H1 (cell line): ENCODE measurements around the gene C16orf87. TPM values are rescaled to one million over a fixed set of nuclear protein-coding genes. Genes with fewer than 3 reads are reported as not detected.
A peak's percentile ranks its signal among the peaks of the same experiment; 100 is the strongest.

Source experiments
- CTCF ChIA-PET: fragments of 300-600 bp; sonication (Branson Sonifier 250); formaldehyde crosslinking; loops from one replicate; lab custom pipeline; 2021; ENCODE audit not compliant: partially characterized antibody; lab: Charles Lee
- POLR2A ChIA-PET: fragments of 300-600 bp; sonication (Branson Sonifier 250); formaldehyde crosslinking; loops from one replicate; lab custom pipeline; 2021; ENCODE audit warnings: inconsistent platforms; ENCODE audit not compliant: partially characterized antibody; lab: Charles Lee
- DNase-seq, 2 experiments: peaks; one replicate each; pipeline versions ENCODE4 v3.0.0 to v3.0.0-alpha.2; 2010 to 2022; ENCODE audit warnings: low spot score in 2 of 2, low read depth in 1 of 2, mixed read lengths in 1 of 2
- FAIRE-seq: peaks from 2 replicates; lab custom pipeline; 2011; peaks lifted over from hg19 to GRCh38; lab: Jason Lieb, UNC
- H2AFZ ChIP-seq: 2 replicates; pipeline ENCODE4 v1.8.1; 2012; ENCODE audit warnings: low read length, inconsistent platforms
- H2AK5ac ChIP-seq: 2 replicates; pipeline ENCODE4 v1.6.1; 2013; ENCODE audit warnings: low read depth, low read length
- H2BK120ac ChIP-seq: replicated peaks from 2 replicates; pipeline ENCODE3; 2013; ENCODE audit warnings: low read depth, low read length, inconsistent platforms
- H2BK12ac ChIP-seq: 2 replicates; pipeline ENCODE4 v1.6.1; 2013; ENCODE audit warnings: low read depth, low read length
- H2BK15ac ChIP-seq: 2 replicates; pipeline ENCODE4 v1.6.1; 2013; ENCODE audit warnings: low read length
- H2BK20ac ChIP-seq: 2 replicates; pipeline ENCODE4 v1.6.1; 2013; ENCODE audit warnings: low read length
- H2BK5ac ChIP-seq: 2 replicates; pipeline ENCODE4 v1.6.1; 2013; ENCODE audit warnings: low read depth, low read length
- H3K14ac ChIP-seq: 2 replicates; pipeline ENCODE4 v1.6.1; 2013; ENCODE audit warnings: inconsistent platforms; ENCODE audit not compliant: insufficient read length
- H3K18ac ChIP-seq: 2 replicates; pipeline ENCODE4 v1.6.1; 2013; ENCODE audit warnings: low read length; ENCODE audit errors: extremely low read depth
- H3K23ac ChIP-seq: 2 replicates; pipeline ENCODE4 v1.6.1; 2013; ENCODE audit warnings: inconsistent platforms; ENCODE audit not compliant: insufficient read length
- H3K23me2 ChIP-seq: 2 replicates; pipeline ENCODE4 v1.6.1; 2013; ENCODE audit warnings: low read depth, low read length
- H3K27ac ChIP-seq: 2 replicates; pipeline ENCODE4 v1.6.1; 2011; ENCODE audit warnings: low read depth, low read length, inconsistent platforms
- H3K27me3 ChIP-seq, 4 experiments: replicated peaks in 1 of 4; 1 replicate in 1 of 4; 2 replicates in 3 of 4; pipeline versions ENCODE4 v1.6.1 to v1.8.1; 2011 to 2013; ENCODE audit warnings: low read length in 3 of 4, mild to moderate bottlenecking in 3 of 4, inconsistent platforms in 2 of 4, mixed read lengths in 2 of 4, moderate library complexity in 1 of 4; ENCODE audit not compliant: control insufficient read depth in 3 of 4, insufficient read depth in 3 of 4; ENCODE audit errors: extremely low read depth in 1 of 4
- H3K36me3 ChIP-seq, 4 experiments: 2 replicates each; pipeline versions ENCODE4 v1.6.1 to v1.8.1; 2011 to 2013; ENCODE audit warnings: mild to moderate bottlenecking in 4 of 4, low read length in 3 of 4, moderate library complexity in 2 of 4, control low read depth in 1 of 4, inconsistent platforms in 1 of 4; ENCODE audit not compliant: insufficient read depth in 4 of 4, control insufficient read depth in 2 of 4
- H3K4ac ChIP-seq: replicated peaks from 2 replicates; pipeline ENCODE3; 2013; ENCODE audit warnings: low read length, low read depth, mixed read lengths, inconsistent platforms; ENCODE audit not compliant: insufficient read length
- H3K4me1 ChIP-seq, 4 experiments: replicated peaks in 1 of 4; 1 replicate in 1 of 4; 2 replicates in 3 of 4; pipeline versions ENCODE4 v1.6.1 to v1.8.1; 2011 to 2013; ENCODE audit warnings: low read length in 3 of 4, inconsistent platforms in 2 of 4, mixed read lengths in 1 of 4; ENCODE audit not compliant: insufficient read depth in 4 of 4, control insufficient read depth in 3 of 4
- H3K4me2 ChIP-seq, 2 experiments: 2 replicates each; pipeline versions ENCODE4 v1.6.1 to v1.8.1; 2011 to 2013; ENCODE audit warnings: low read depth in 2 of 2, low read length in 2 of 2, control low read depth in 1 of 2, inconsistent platforms in 1 of 2, mild to moderate bottlenecking in 1 of 2; ENCODE audit not compliant: insufficient read depth in 1 of 2
- H3K4me3 ChIP-seq, 4 experiments: fragments of 200-600, 300-600 bp in 1 of 4; sonication (generic), shearing (Covaris generic), sonication (Bioruptor Twin) in 1 of 4; 2 replicates each; pipeline versions ENCODE4 v1.5.1 to v1.8.1; 2011 to 2016; ENCODE audit warnings: low read length in 4 of 4, low read depth in 3 of 4, control low read depth in 2 of 4, inconsistent platforms in 2 of 4, mild to moderate bottlenecking in 2 of 4, mixed read lengths in 1 of 4, moderate library complexity in 1 of 4; ENCODE audit not compliant: insufficient read depth in 2 of 4; ENCODE audit errors: extremely low read depth in 1 of 4
- H3K56ac ChIP-seq: replicated peaks from 2 replicates; pipeline ENCODE3; 2013; ENCODE audit warnings: low read depth, mild to moderate bottlenecking, mixed read lengths, low read length, inconsistent platforms; ENCODE audit not compliant: insufficient read length
- H3K79me1 ChIP-seq: 2 replicates; pipeline ENCODE4 v1.6.1; 2013; ENCODE audit warnings: low read depth, low read length, control low read depth
- H3K79me2 ChIP-seq, 2 experiments: 2 replicates each; pipeline versions ENCODE4 v1.6.1 to v1.8.1; 2012 to 2013; ENCODE audit warnings: low read length in 2 of 2, mild to moderate bottlenecking in 2 of 2, inconsistent platforms in 1 of 2; ENCODE audit not compliant: insufficient read depth in 2 of 2, control insufficient read depth in 1 of 2
- H3K9ac ChIP-seq, 4 experiments: replicated peaks in 1 of 4; 1 replicate in 1 of 4; 2 replicates in 3 of 4; pipeline versions ENCODE4 v1.6.1 to v1.8.1; 2011 to 2013; ENCODE audit warnings: low read depth in 3 of 4, low read length in 3 of 4, control low read depth in 2 of 4, mild to moderate bottlenecking in 2 of 4, moderate library complexity in 2 of 4, inconsistent platforms in 1 of 4; ENCODE audit errors: extremely low read depth in 1 of 4
- H3K9me3 ChIP-seq, 2 experiments: 2 replicates each; pipeline versions ENCODE4 v1.6.1 to v1.8.1; 2012 to 2013; ENCODE audit warnings: mild to moderate bottlenecking in 2 of 2, moderate library complexity in 2 of 2, control low read depth in 1 of 2, inconsistent platforms in 1 of 2, low read depth in 1 of 2, low read length in 1 of 2, mixed read lengths in 1 of 2; ENCODE audit not compliant: insufficient read depth in 2 of 2
- H4K20me1 ChIP-seq, 2 experiments: replicated peaks in 1 of 2; 2 replicates each; pipeline versions ENCODE3 to v1.8.1; 2011 to 2013; ENCODE audit warnings: inconsistent platforms in 2 of 2, low read length in 2 of 2, mild to moderate bottlenecking in 1 of 2; ENCODE audit not compliant: insufficient read depth in 2 of 2, control insufficient read depth in 1 of 2
- H4K5ac ChIP-seq: 2 replicates; pipeline ENCODE4 v1.6.1; 2013; ENCODE audit warnings: low read length, low read depth, mixed read lengths, inconsistent platforms; ENCODE audit not compliant: insufficient read length
- H4K8ac ChIP-seq: 2 replicates; pipeline ENCODE4 v1.8.0; 2013; ENCODE audit warnings: mild to moderate bottlenecking, moderate library complexity, low read length, inconsistent platforms; ENCODE audit not compliant: insufficient read depth; ENCODE audit errors: extremely low read depth
- H4K91ac ChIP-seq: replicated peaks from 2 replicates; pipeline ENCODE3; 2013; ENCODE audit warnings: low read length, mixed read lengths, inconsistent platforms; ENCODE audit not compliant: insufficient read length
- ASH2L ChIP-seq: fragments of 200-600, 300-600 bp; sonication (generic); IDR thresholded peaks from one replicate; pipeline ENCODE4 v1.7.1; 2017; ENCODE audit warnings: low read length
- CEBPB ChIP-seq: IDR thresholded peaks from 2 replicates; pipeline ENCODE4 v1.6.1; 2012; ENCODE audit warnings: low read depth, low read length
- CHD1 ChIP-seq: IDR thresholded peaks from 2 replicates; pipeline ENCODE4 v1.6.1; 2012; ENCODE audit warnings: low read depth, low read length, improper control_type of control experiment
- JUN ChIP-seq: IDR thresholded peaks from 2 replicates; pipeline ENCODE4 v1.6.1; 2011; ENCODE audit warnings: low read depth, mild to moderate bottlenecking, improper control_type of control experiment, low read length
- NRF1 ChIP-seq: IDR thresholded peaks from 2 replicates; pipeline ENCODE4 v1.6.1; 2011; ENCODE audit warnings: mild to moderate bottlenecking, low read depth, low read length, improper control_type of control experiment
- POLR2A ChIP-seq, 2 experiments: IDR thresholded peaks; 1 replicate in 1 of 2; 2 replicates in 1 of 2; pipeline ENCODE4 v1.6.1; 2011; ENCODE audit warnings: low read depth in 2 of 2, low read length in 2 of 2, mild to moderate bottlenecking in 2 of 2; ENCODE audit errors: control extremely low read depth in 1 of 2
- POU5F1 ChIP-seq: IDR thresholded peaks from 2 replicates; pipeline ENCODE4 v1.6.1; 2011; ENCODE audit warnings: low read depth, mild to moderate bottlenecking, low read length, moderate library complexity
- SIN3A ChIP-seq, 2 experiments: IDR thresholded peaks in 1 of 2; conservative IDR thresholded peaks in 1 of 2; 2 replicates each; pipeline ENCODE4 v1.6.1; 2011 to 2012; ENCODE audit warnings: low read length in 2 of 2, improper control_type of control experiment in 1 of 2, low read depth in 1 of 2, mild to moderate bottlenecking in 1 of 2
- SIRT6 ChIP-seq: IDR thresholded peaks from one replicate; pipeline ENCODE4 v1.7.1; 2012; ENCODE audit warnings: low read length, inconsistent platforms
- WGBS, 2 experiments: shearing (Covaris generic) in 1 of 2; methylation state at CpG; one replicate each; pipeline versions ENCODE4 v1.1.6 to v1.1.7; 2013 to 2015; ENCODE audit warnings: low lambda C conversion rate in 2 of 2, mixed read lengths in 2 of 2, inconsistent platforms in 1 of 2, low coverage in 1 of 2, missing lambda C conversion rate in 1 of 2; ENCODE audit not compliant: insufficient replicate concordance in 2 of 2, insufficient coverage in 1 of 2, insufficient read length in 1 of 2; ENCODE audit errors: extremely low coverage in 1 of 2, missing lambda C conversion rate in 1 of 2; 5-methylcytosine and 5-hydroxymethylcytosine counted together
- polyA plus RNA-seq, 7 experiments: library from polyadenylated mRNA; depleted of rRNA in 3 of 7; stranded (reverse) in 5 of 7; unstranded in 2 of 7; fragments of >200 nt in 5 of 7; fragments of 200-250 nt in 2 of 7; gene quantifications; 1 replicate in 5 of 7; 2 replicates in 1 of 7; 4 replicates in 1 of 7; pipeline versions ENCODE4 v1.2.1 to v1.2.3, GENCODE V29; 2011 to 2013; ENCODE audit warnings: missing spikeins in 2 of 7, mixed read lengths in 2 of 7
- total RNA-seq: library from RNA; stranded (reverse); fragmentation: NEBNext Ultra II Directional; extraction: Animal tissue kit (Norgen Biotek cat#: 25700); gene quantifications from 2 replicates; pipeline ENCODE4 v1.2.1, GENCODE V29; 2021
- TF ChIP-seq, protein P1 (sequence below): IDR thresholded peaks from 2 replicates; pipeline ENCODE4 v1.6.1; 2012; ENCODE audit warnings: inconsistent platforms
- TF ChIP-seq, protein P2 (sequence below): IDR thresholded peaks from 2 replicates; pipeline ENCODE4 v1.6.1; 2011; ENCODE audit warnings: low read depth, mild to moderate bottlenecking, low read length; ENCODE audit not compliant: insufficient read depth

The C16orf87 gene
- total and polyA plus RNA-seq, 2 of the 8 experiments (the other 6 are each of a cell fraction or from before 2014, with no cell fraction given): 4.8 to 21.8 TPM

GRCh38 chr16:46748775-46749705 lies 81.9 kb downstream of the C16orf87 start:
- Histone ChIP-seq H4K91ac (no peak overlapping the region), H3K9me3 (no peaks in the 10 kb centered on the region), H2BK15ac (no peak overlapping the region), H3K18ac (no peak overlapping the region; the same call in 1 of the 2 replicates), H3K14ac (no peak overlapping the region), H2AK5ac (no peak overlapping the region), H3K27ac (no peak overlapping the region), H4K5ac (no peak overlapping the region), H3K4me1 (peaks cover 3 to 21% (median 7%) of the 10 kb centered on the region in 4 experiments), H3K79me1 (no peaks in the 10 kb centered on the region), H3K36me3 (no peaks in the 10 kb centered on the region), H3K23me2 (no peaks in the 10 kb centered on the region), H4K8ac (no peak overlapping the region), H3K9ac (no peak overlapping the region), H3K27me3 (no peaks in the 10 kb centered on the region), H2BK12ac (0 out of 2 replicates have a peak overlapping the region, but pooled peaks have one; percentile 39), H2BK20ac (peak overlapping the region; percentile 48; the same call in 1 of the 2 replicates), H3K79me2 (no peaks in the 10 kb centered on the region), H3K4me2 (no peak overlapping the region), H3K4ac (no peak overlapping the region), H4K20me1 (no peaks in the 10 kb centered on the region), H3K4me3 (no peak overlapping the region), H2BK5ac (no peak overlapping the region), H3K56ac (no peak overlapping the region), H2BK120ac (no peak overlapping the region), H3K23ac (no peak overlapping the region), H2AFZ (no peak overlapping the region)
- ChIA-PET POLR2A (interaction anchor here (0.6 to 1.9 kb wide), 4 partner anchors 10 to 562 kb away, joined by 3 to 4 read pairs (median 4); no protein-coding TSS in a partner anchor), CTCF (no interaction called here)
- FAIRE-seq (no peak), DNase-seq (no peak)
- WGBS, 2 experiments: 84% methylated on average over 20 of the region's 20 CpGs; no CpG with 5 or more reads in 1 of the 2 experiments
- TF ChIP-seq SIRT6 (no peak), ASH2L (no peak), NRF1 (no peak), JUN (no peak), POU5F1 (no peak), CEBPB (no peak), SIN3A (conservative IDR thresholded peaks at IDR 0.05 in 1 of 2, IDR thresholded peaks at IDR 0.05 in 1 of 2; ENCODE audit: low read depth in 1 of 2, low read length in 2 of 2) (no peak), CHD1 (no peak), POLR2A (IDR thresholded peaks at IDR 0.05; ENCODE audit: control extremely low read depth in 1 of 2, low read depth in 2 of 2, low read length in 2 of 2) (no peak)
- TF ChIP-seq, protein P1, sequence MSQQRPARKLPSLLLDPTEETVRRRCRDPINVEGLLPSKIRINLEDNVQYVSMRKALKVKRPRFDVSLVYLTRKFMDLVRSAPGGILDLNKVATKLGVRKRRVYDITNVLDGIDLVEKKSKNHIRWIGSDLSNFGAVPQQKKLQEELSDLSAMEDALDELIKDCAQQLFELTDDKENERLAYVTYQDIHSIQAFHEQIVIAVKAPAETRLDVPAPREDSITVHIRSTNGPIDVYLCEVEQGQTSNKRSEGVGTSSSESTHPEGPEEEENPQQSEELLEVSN: no peak
- TF ChIP-seq, protein P2, sequence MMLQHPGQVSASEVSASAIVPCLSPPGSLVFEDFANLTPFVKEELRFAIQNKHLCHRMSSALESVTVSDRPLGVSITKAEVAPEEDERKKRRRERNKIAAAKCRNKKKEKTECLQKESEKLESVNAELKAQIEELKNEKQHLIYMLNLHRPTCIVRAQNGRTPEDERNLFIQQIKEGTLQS: no peak
